ENCODE data around the gene THG1L. TPM values are rescaled to one million over a fixed set of nuclear protein-coding genes. Genes with fewer than 3 reads are reported as not detected.
A peak's percentile ranks its signal among the peaks of the same experiment; 100 is the strongest.

THG1L gene
- total and polyA plus RNA-seq, 3 experiments from 2014 or later, result 4.6 to 34.6 (median 31.0) TPM

GRCh38 chr5:157766902-157767301 is 35.7 kb downstream of the THG1L start:
- ChIA-PET CTCF (no interaction called here), POLR2A (no interaction called here)
- Mint-ChIP-seq H3K4me3 (no peak overlapping the region), H3K27me3 (peaks cover 2 to 9% of the 10 kb centered on the region in 2 donors), H3K36me3 (no peaks in the 10 kb centered on the region), H3K27ac (no peak overlapping the region), H3K9me3 (peaks cover 0 to 3% (median 0%) of the 10 kb centered on the region in 5 donors), H3K4me1 (peaks cover 0 to 3% (median under 1%) of the 10 kb centered on the region in 3 donors)
- Histone ChIP-seq H3K4me1 (ENCODE audit: insufficient read depth, low read length) (no peaks in the 10 kb centered on the region), H3K4me3 (ENCODE audit: low read length) (no peak overlapping the region), H3K36me3 (ENCODE audit: insufficient read depth, low read length) (no peaks in the 10 kb centered on the region), H3K27me3 (ENCODE audit: insufficient read depth, low read length, poor library complexity, severe bottlenecking) (no peaks in the 10 kb centered on the region), H3K9me3 (ENCODE audit: low read length) (no peaks in the 10 kb centered on the region), H3K27ac (ENCODE audit: low read depth, low read length) (no peak overlapping the region)
- no peak for DNase-seq

DNA sequence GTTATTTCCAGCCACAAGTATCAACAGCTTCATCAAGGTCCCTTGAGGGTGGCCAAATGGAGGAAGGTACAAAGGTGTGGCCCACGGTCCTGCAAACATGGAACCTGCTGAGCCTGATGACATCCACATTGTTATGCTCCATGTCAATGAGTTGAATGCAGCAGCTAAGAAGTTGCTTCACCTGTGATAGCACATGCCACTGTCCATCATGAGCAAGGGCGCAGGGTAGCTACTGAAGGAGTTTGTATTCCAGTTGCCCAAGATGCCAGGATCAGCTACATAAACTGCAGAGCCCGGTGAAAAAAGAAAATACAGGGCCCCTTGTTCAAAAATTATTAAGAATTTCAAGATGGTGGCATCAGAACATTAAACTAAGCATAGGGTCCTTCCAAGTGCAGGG is 36.5 kb downstream of the THG1L start:
- DNase-seq, result no peak
- Histone ChIP-seq H3K27ac (ENCODE audit: low read depth, low read length) (no peak overlapping the region), H3K9me3 (ENCODE audit: low read length) (no peaks in the 10 kb centered on the region), H3K36me3 (ENCODE audit: insufficient read depth, low read length) (no peaks in the 10 kb centered on the region), H3K27me3 (ENCODE audit: insufficient read depth, low read length, poor library complexity, severe bottlenecking) (no peaks in the 10 kb centered on the region), H3K4me1 (ENCODE audit: insufficient read depth, low read length) (no peaks in the 10 kb centered on the region), H3K4me3 (ENCODE audit: low read length) (no peak overlapping the region)
- ChIA-PET POLR2A (no interaction called here), CTCF (no interaction called here)
- Mint-ChIP-seq H3K4me3 (no peak overlapping the region), H3K27ac (no peak overlapping the region), H3K9me3 (peaks cover 0 to 3% (median 0%) of the 10 kb centered on the region in 5 donors), H3K36me3 (no peaks in the 10 kb centered on the region), H3K4me1 (peaks cover 2 to 5% (median 5%) of the 10 kb centered on the region in 3 donors), H3K27me3 (peaks cover 2 to 14% of the 10 kb centered on the region in 2 donors)

- Mint-ChIP-seq H3K27ac (no peak overlapping the region), H3K9me3 (peaks cover 0 to 3% (median 0%) of the 10 kb centered on the region in 5 donors), H3K36me3 (no peaks in the 10 kb centered on the region), H3K4me1 (peaks cover 2 to 5% (median 5%) of the 10 kb centered on the region in 3 donors), H3K4me3 (no peak overlapping the region), H3K27me3 (peaks cover 2 to 18% of the 10 kb centered on the region in 2 donors)
- ChIA-PET POLR2A (no interaction called here), CTCF (interaction anchor here (1.1 kb wide), 1 partner anchor 9 kb away, joined by 3 read pairs; no protein-coding TSS in a partner anchor)
- no peak for DNase-seq
- Histone ChIP-seq H3K27me3 (ENCODE audit: insufficient read depth, low read length, poor library complexity, severe bottlenecking) (no peaks in the 10 kb centered on the region), H3K9me3 (ENCODE audit: low read length) (no peaks in the 10 kb centered on the region), H3K4me1 (ENCODE audit: insufficient read depth, low read length) (no peaks in the 10 kb centered on the region), H3K36me3 (ENCODE audit: insufficient read depth, low read length) (no peaks in the 10 kb centered on the region), H3K27ac (ENCODE audit: low read depth, low read length) (no peak overlapping the region), H3K4me3 (ENCODE audit: low read length) (no peak overlapping the region)
These were observed 39.4 kb downstream of the THG1L start for GRCh38 chr5:157770665-157771064.

- CTCF ChIA-PET, result interaction anchor here (1.6 kb wide), 1 partner anchor 29 kb away, joined by 4 read pairs; no protein-coding TSS in a partner anchor
These were observed 40.9 kb downstream of the THG1L start for GRCh38 chr5:157772127-157772526.

GRCh38 chr5:157778121-157778805 is 47.0 kb downstream of the THG1L start:
- H3K27ac Mint-ChIP-seq, result no peak overlapping the region
- no peaks in the 10 kb centered on the region for H3K9me3 Mint-ChIP-seq
- H3K4me3 ChIP-seq (ENCODE audit: low read length), result no peak overlapping the region
- H3K4me1 ChIP-seq (ENCODE audit: insufficient read depth, low read length), result no peaks in the 10 kb centered on the region
- H3K4me1 Mint-ChIP-seq, result no peaks in the 10 kb centered on the region
- no peak overlapping the region for H3K4me3 Mint-ChIP-seq
- H3K27me3 Mint-ChIP-seq, result peaks cover 0 to 2% of the 10 kb centered on the region in 2 donors
- ChIA-PET POLR2A (no interaction called here), CTCF (no interaction called here)
- H3K36me3 ChIP-seq (ENCODE audit: insufficient read depth, low read length), result no peaks in the 10 kb centered on the region
- no peak overlapping the region for H3K27ac ChIP-seq (ENCODE audit: low read depth, low read length)
- no peaks in the 10 kb centered on the region for H3K27me3 ChIP-seq (ENCODE audit: insufficient read depth, low read length, poor library complexity, severe bottlenecking)
- H3K9me3 ChIP-seq (ENCODE audit: low read length), result no peaks in the 10 kb centered on the region
- H3K36me3 Mint-ChIP-seq, result no peaks in the 10 kb centered on the region
- no peak for DNase-seq

More at GRCh38 chr5:157772127-157772526, 40.9 kb downstream of the THG1L start:
- Mint-ChIP-seq H3K36me3 (no peaks in the 10 kb centered on the region), H3K9me3 (peaks cover 0 to 3% (median 0%) of the 10 kb centered on the region in 5 donors), H3K4me1 (peaks cover 2 to 5% (median 5%) of the 10 kb centered on the region in 3 donors), H3K27ac (peak overlapping the region in 2 of 8 donors; percentile 4 to 36), H3K4me3 (peak overlapping the region in 5 of 7 donors; percentile 29 to 59 (median 41)), H3K27me3 (peaks cover 2 to 18% of the 10 kb centered on the region in 2 donors)
- no peak for DNase-seq
- H3K27ac ChIP-seq (ENCODE audit: low read depth, low read length), result no peak overlapping the region
- H3K27me3 ChIP-seq (ENCODE audit: insufficient read depth, low read length, poor library complexity, severe bottlenecking), result no peaks in the 10 kb centered on the region
- POLR2A ChIA-PET, result no interaction called here
- H3K4me3 ChIP-seq (ENCODE audit: low read length), result no peak overlapping the region
- no peaks in the 10 kb centered on the region for H3K9me3 ChIP-seq (ENCODE audit: low read length)
- no peaks in the 10 kb centered on the region for H3K4me1 ChIP-seq (ENCODE audit: insufficient read depth, low read length)
- no peaks in the 10 kb centered on the region for H3K36me3 ChIP-seq (ENCODE audit: insufficient read depth, low read length)

- Mint-ChIP-seq H3K4me3 (no peak overlapping the region), H3K27me3 (no peaks in the 10 kb centered on the region), H3K4me1 (no peaks in the 10 kb centered on the region), H3K27ac (no peak overlapping the region), H3K9me3 (no peaks in the 10 kb centered on the region), H3K36me3 (peaks cover 0 to 2% (median 0%) of the 10 kb centered on the region in 3 donors)
- POLR2A ChIA-PET, result no interaction called here
- no peaks in the 10 kb centered on the region for H3K9me3 ChIP-seq (ENCODE audit: low read length)
- H3K36me3 ChIP-seq (ENCODE audit: insufficient read depth, low read length), result no peaks in the 10 kb centered on the region
- H3K27me3 ChIP-seq (ENCODE audit: insufficient read depth, low read length, poor library complexity, severe bottlenecking), result no peaks in the 10 kb centered on the region
- H3K4me1 ChIP-seq (ENCODE audit: insufficient read depth, low read length), result no peaks in the 10 kb centered on the region
- DNase-seq, result no peak
- CTCF ChIA-PET, result no interaction called here
- no peak overlapping the region for H3K4me3 ChIP-seq (ENCODE audit: low read length)
- H3K27ac ChIP-seq (ENCODE audit: low read depth, low read length), result no peak overlapping the region
These were observed 48.0 kb downstream of the THG1L start for GRCh38 chr5:157779221-157779620.

GRCh38 chr5:157785801-157786200 is 54.6 kb downstream of the THG1L start:
- no peaks in the 10 kb centered on the region for H3K4me1 ChIP-seq (ENCODE audit: insufficient read depth, low read length)
- no peak overlapping the region for H3K4me3 Mint-ChIP-seq
- H3K4me1 Mint-ChIP-seq, result peaks cover 0 to 5% (median 0%) of the 10 kb centered on the region in 3 donors
- POLR2A ChIA-PET, result no interaction called here
- no peak overlapping the region for H3K4me3 ChIP-seq (ENCODE audit: low read length)
- no peak overlapping the region for H3K27ac ChIP-seq (ENCODE audit: low read depth, low read length)
- peak overlapping the region in 1 of 8 donors; percentile 46 for H3K27ac Mint-ChIP-seq
- H3K9me3 ChIP-seq (ENCODE audit: low read length), result no peaks in the 10 kb centered on the region
- H3K27me3 ChIP-seq (ENCODE audit: insufficient read depth, low read length, poor library complexity, severe bottlenecking), result no peaks in the 10 kb centered on the region
- H3K36me3 ChIP-seq (ENCODE audit: insufficient read depth, low read length), result peaks cover 9% of the 10 kb centered on the region
- CTCF ChIA-PET, result interaction anchor here (0.6 kb wide), 1 partner anchor 258 kb away, joined by 3 read pairs; no protein-coding TSS in a partner anchor
- no peaks in the 10 kb centered on the region for H3K9me3 Mint-ChIP-seq
- H3K36me3 Mint-ChIP-seq, result peaks cover 3 to 57% (median 14%) of the 10 kb centered on the region in 3 donors
- H3K27me3 Mint-ChIP-seq, result no peaks in the 10 kb centered on the region
- DNase-seq, result no peak
